Measurements from ENCODE around the gene FDX2.
"Not testable (repeated sequence)": the region's sequence is repeated elsewhere in the genome, so short reads cannot be mapped to it uniquely, and the experiment has no call there.

The FDX2 gene

GRCh38 chr19:10283301-10284064, 32.3 kb downstream of the FDX2 start:
- DNase-seq = no peak

GRCh38 chr19:10282043-10282442, 33.8 kb downstream of the FDX2 start:
- not testable (repeated sequence) for DNase-seq

- no peak for DNase-seq
Observed at GRCh38 chr19:10279737-10280442, 35.9 kb downstream of the FDX2 start.

GRCh38 chr19:10278935-10279334, 36.9 kb downstream of the FDX2 start:
- no peak for DNase-seq

- no peak for DNase-seq
Observed at GRCh38 chr19:10277795-10278589, 37.8 kb downstream of the FDX2 start.

GRCh38 chr19:10274589-10274988, 41.2 kb downstream of the FDX2 start:
- no peak for DNase-seq

- DNase-seq = no peak
Observed at GRCh38 chr19:10271543-10272086, 44.2 kb downstream of the FDX2 start.

GRCh38 chr19:10270616-10271394, 45.0 kb downstream of the FDX2 start, which contains the start of gene ICAM1:
ICAM1 (plus strand) TSS chr19:10271120; CDS start chr19:10271160, 40 bp downstream.
- DNase-seq = no peak

GRCh38 chr19:10270180-10270615, 45.6 kb downstream of the FDX2 start:
- no peak for DNase-seq

GRCh38 chr19:10269333-10270179, 46.3 kb downstream of the FDX2 start:
- no peak for DNase-seq

GRCh38 chr19:10268071-10268470, 47.7 kb downstream of the FDX2 start:
- no peak for DNase-seq

- no peak for DNase-seq
Observed at GRCh38 chr19:10266706-10267105, 49.1 kb downstream of the FDX2 start.

GRCh38 chr19:10262771-10263170, 53.0 kb downstream of the FDX2 start:
- no peak for DNase-seq

- no peak for DNase-seq
Observed at GRCh38 chr19:10260141-10260584, 55.7 kb downstream of the FDX2 start.
